Mucosa of rectum (tissue), 2 donors: Measurements from ENCODE around the gene IGFBP5.

Source experiments
- H3K27ac ChIP-seq, 2 donors: one replicate each; pipeline ENCODE4 v1.7.0; 2013; ENCODE audit warnings: inconsistent platforms in 2 of 2, low read depth in 2 of 2, low read length in 2 of 2
- H3K27me3 ChIP-seq, 2 donors: one replicate each; pipeline ENCODE4 v1.7.0; 2013; ENCODE audit warnings: low read length in 2 of 2; ENCODE audit not compliant: control insufficient read depth in 2 of 2, insufficient read depth in 2 of 2
- H3K36me3 ChIP-seq, 2 donors: one replicate each; pipeline ENCODE4 v1.7.0; 2013; ENCODE audit warnings: low read length in 2 of 2; ENCODE audit not compliant: control insufficient read depth in 2 of 2, insufficient read depth in 2 of 2
- H3K4me1 ChIP-seq, 2 donors: one replicate each; pipeline ENCODE4 v1.7.0; 2013; ENCODE audit warnings: low read length in 2 of 2, mild to moderate bottlenecking in 1 of 2; ENCODE audit not compliant: control insufficient read depth in 2 of 2, insufficient read depth in 2 of 2
- H3K4me3 ChIP-seq, 2 donors: one replicate each; pipeline ENCODE4 v1.7.0; 2013; ENCODE audit warnings: low read length in 2 of 2
- H3K9ac ChIP-seq, 2 donors: one replicate each; pipeline ENCODE4 v1.7.0; 2013; ENCODE audit warnings: low read length in 2 of 2, low read depth in 1 of 2, mild to moderate bottlenecking in 1 of 2
- H3K9me3 ChIP-seq, 2 donors: one replicate each; pipeline ENCODE4 v1.7.0; 2013; ENCODE audit warnings: low read length in 2 of 2; ENCODE audit not compliant: control insufficient read depth in 2 of 2
- donor health status: healthy.
- donor health status: Normal muscosa, but diverticular disease.

The IGFBP5 gene

GRCh38 chr2:216622526-216622925 lies 72.8 kb downstream of the IGFBP5 start:
- no peak overlapping the region for H3K4me3 ChIP-seq
- no peak overlapping the region for H3K27ac ChIP-seq
- H3K36me3 ChIP-seq = no peaks in the 10 kb centered on the region
- H3K9ac ChIP-seq = no peak overlapping the region
- no peaks in the 10 kb centered on the region for H3K27me3 ChIP-seq
- no peaks in the 10 kb centered on the region for H3K9me3 ChIP-seq
- H3K4me1 ChIP-seq = no peaks in the 10 kb centered on the region
